Measurements from ENCODE around the gene C1GALT1C1. TPM values are rescaled to one million over a fixed set of nuclear protein-coding genes. Genes with fewer than 3 reads are reported as not detected.

Gene C1GALT1C1
- 10 to 100 TPM in 3 of 4 donors, 1 to 10 TPM in 1; 6.5 to 13.5 (median 10.2) TPM for total RNA-seq

GRCh38 chrX:120629667-120630537, at the start of gene C1GALT1C1:
Gene C1GALT1C1, minus strand, starts transcription at chrX:120630054. Its CDS starts 2,888 bp downstream, at chrX:120627166.
- ATAC-seq: peak; percentile 97 to 98
- TF ChIP-seq, protein P1, sequence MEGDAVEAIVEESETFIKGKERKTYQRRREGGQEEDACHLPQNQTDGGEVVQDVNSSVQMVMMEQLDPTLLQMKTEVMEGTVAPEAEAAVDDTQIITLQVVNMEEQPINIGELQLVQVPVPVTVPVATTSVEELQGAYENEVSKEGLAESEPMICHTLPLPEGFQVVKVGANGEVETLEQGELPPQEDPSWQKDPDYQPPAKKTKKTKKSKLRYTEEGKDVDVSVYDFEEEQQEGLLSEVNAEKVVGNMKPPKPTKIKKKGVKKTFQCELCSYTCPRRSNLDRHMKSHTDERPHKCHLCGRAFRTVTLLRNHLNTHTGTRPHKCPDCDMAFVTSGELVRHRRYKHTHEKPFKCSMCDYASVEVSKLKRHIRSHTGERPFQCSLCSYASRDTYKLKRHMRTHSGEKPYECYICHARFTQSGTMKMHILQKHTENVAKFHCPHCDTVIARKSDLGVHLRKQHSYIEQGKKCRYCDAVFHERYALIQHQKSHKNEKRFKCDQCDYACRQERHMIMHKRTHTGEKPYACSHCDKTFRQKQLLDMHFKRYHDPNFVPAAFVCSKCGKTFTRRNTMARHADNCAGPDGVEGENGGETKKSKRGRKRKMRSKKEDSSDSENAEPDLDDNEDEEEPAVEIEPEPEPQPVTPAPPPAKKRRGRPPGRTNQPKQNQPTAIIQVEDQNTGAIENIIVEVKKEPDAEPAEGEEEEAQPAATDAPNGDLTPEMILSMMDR (IDR thresholded peaks at IDR 0.05 in 4 of 5, conservative IDR thresholded peaks at IDR 0.05 in 1 of 5): no peak
- TF ChIP-seq POLR2A (IDR thresholded peaks at IDR 0.05): peak; percentile 59 to 68
- Histone ChIP-seq H3K4me3 (peak within 1 kb of the TSS; percentile 64 to 76 (median 70)), H3K4me1 (no peaks in the 10 kb centered on the region), H3K9me3 (no peaks in the 10 kb centered on the region), H3K36me3 (no peaks in the 10 kb centered on the region), H3K27ac (peak within 1 kb of the TSS; percentile 88 to 94 (median 91)), H3K27me3 (no peaks in the 10 kb centered on the region)
- in situ Hi-C loops (cut with MboI; ENCODE audit: low sequenced_read_pairs in 4 of 4): no loop called here
- intact Hi-C loops (cut with DNase I; ENCODE audit: low total_unique reads): loop anchor here (1.0 to 10.0 kb wide), 3 partner anchors 26 to 145 kb away; partner anchors contain the start of gene MCTS1
- DNase-seq: peak; percentile 87 to 93

DNA sequence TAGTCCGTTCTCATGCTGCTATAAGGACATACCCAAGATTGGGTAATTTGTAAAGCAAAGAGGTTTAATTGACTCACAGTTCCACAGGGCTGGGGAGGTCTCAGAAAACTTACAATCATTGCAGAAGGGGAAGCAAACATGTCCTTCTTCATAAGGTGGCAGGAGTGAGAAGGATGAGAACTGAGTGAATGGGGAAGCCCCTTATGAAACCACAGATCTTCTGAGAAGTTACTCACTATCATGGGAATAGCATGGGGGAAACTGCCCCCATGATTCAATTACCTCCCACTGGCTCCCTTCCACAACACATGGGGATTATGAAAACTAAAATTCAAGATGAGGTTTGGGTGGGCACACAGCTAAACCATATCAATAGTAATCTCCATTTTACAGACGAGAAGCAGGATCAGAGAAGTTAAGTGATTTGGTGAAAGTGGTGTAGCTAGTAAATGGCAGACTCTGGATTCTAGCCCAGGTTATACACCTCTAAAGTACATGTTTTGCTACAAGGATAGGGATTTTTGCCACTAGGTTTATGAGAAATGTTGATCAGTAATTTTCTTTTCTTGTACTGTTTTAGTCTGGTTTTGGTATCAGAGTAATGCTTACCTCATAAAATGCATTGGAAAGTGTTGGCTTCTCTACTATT, 47.3 kb upstream of the C1GALT1C1 start:
- in situ Hi-C loops (cut with MboI; ENCODE audit: low sequenced_read_pairs in 4 of 4) (no loop called here), intact Hi-C loops (cut with DNase I; ENCODE audit: low total_unique reads) (no loop called here)
- Histone ChIP-seq H3K4me1 (peaks cover 0 to 3% of the 10 kb centered on the region in 2 donors), H3K9me3 (no peaks in the 10 kb centered on the region), H3K27me3 (no peaks in the 10 kb centered on the region), H3K36me3 (no peaks in the 10 kb centered on the region), H3K27ac (no peak overlapping the region), H3K4me3 (no peak overlapping the region)
- DNase-seq: no peak
- ATAC-seq: no peak
- TF ChIP-seq, protein P1 (IDR thresholded peaks at IDR 0.05 in 4 of 5, conservative IDR thresholded peaks at IDR 0.05 in 1 of 5): no peak
- no peak for TF ChIP-seq POLR2A (IDR thresholded peaks at IDR 0.05)

GRCh38 chrX:120672841-120673530, 43.1 kb upstream of the C1GALT1C1 start:
- Histone ChIP-seq H3K36me3 (no peaks in the 10 kb centered on the region), H3K4me3 (no peak overlapping the region), H3K27me3 (no peaks in the 10 kb centered on the region), H3K4me1 (peaks cover 0 to 3% of the 10 kb centered on the region in 2 donors), H3K9me3 (no peaks in the 10 kb centered on the region), H3K27ac (peak overlapping the region; percentile 27 to 67 (median 48))
- no peak for TF ChIP-seq POLR2A (IDR thresholded peaks at IDR 0.05)
- TF ChIP-seq, protein P1 (IDR thresholded peaks at IDR 0.05 in 4 of 5, conservative IDR thresholded peaks at IDR 0.05 in 1 of 5): no peak
- intact Hi-C loops (cut with DNase I; ENCODE audit: low total_unique reads): no loop called here
- DNase-seq: no peak
- ATAC-seq: no peak
- in situ Hi-C loops (cut with MboI; ENCODE audit: low sequenced_read_pairs in 4 of 4): no loop called here

DNA sequence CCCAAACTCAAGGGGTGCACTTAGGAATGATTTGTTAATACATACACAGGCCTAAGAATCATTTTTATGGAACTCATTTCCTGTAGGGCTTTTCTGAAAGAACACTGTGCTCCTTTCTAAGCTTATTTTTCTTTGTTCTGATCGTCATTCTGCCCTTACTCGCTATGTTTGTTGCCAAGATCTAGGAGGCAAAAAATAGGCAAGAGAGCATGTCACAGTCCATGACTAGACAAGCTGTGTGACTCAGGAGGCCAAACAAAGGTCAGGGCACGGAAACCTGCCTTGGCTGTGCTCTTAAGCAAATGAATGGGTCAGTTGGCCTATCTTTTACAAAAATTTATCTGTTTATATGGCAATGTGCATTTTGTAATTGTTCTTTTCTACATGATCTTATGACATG, 42.5 kb upstream of the C1GALT1C1 start:
- ATAC-seq: peak; percentile 89 to 95
- TF ChIP-seq, protein P1 (IDR thresholded peaks at IDR 0.05 in 4 of 5, conservative IDR thresholded peaks at IDR 0.05 in 1 of 5): no peak
- TF ChIP-seq POLR2A (IDR thresholded peaks at IDR 0.05): no peak
- Histone ChIP-seq H3K4me1 (peaks cover 0 to 3% of the 10 kb centered on the region in 2 donors), H3K9me3 (no peaks in the 10 kb centered on the region), H3K27ac (peak overlapping the region; percentile 31 to 67 (median 56)), H3K36me3 (no peaks in the 10 kb centered on the region), H3K27me3 (no peaks in the 10 kb centered on the region), H3K4me3 (no peak overlapping the region)
- peak; percentile 30 to 54 for DNase-seq
- intact Hi-C loops (cut with DNase I; ENCODE audit: low total_unique reads): no loop called here
- in situ Hi-C loops (cut with MboI; ENCODE audit: low sequenced_read_pairs in 4 of 4): no loop called here

Data from gastrocnemius medialis (tissue), 4 donors.